ENCODE measurements around the gene FOSL2.

The FOSL2 gene

GRCh38 chr2:28447943-28448792 is 55.5 kb downstream of the FOSL2 start:
- no peak for DNase-seq

DNA sequence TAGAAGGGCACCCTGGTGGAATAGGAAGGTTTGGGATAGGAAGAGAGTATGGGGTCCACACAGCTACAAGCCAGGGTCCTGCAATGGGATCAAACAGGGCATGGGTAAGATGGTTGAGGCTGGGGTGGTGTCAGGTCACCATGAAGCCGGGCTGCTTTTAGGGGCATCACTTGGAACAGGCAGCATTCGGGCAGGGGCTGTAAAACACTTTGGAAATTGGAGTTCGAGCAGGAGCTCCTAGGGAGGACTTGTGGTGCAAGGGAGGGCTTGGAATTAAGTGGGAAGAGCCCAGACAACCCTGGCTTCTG is 56.1 kb downstream of the FOSL2 start:
- DNase-seq: no peak

GRCh38 chr2:28449126-28449487 is 56.4 kb downstream of the FOSL2 start:
- DNase-seq: no peak

DNA sequence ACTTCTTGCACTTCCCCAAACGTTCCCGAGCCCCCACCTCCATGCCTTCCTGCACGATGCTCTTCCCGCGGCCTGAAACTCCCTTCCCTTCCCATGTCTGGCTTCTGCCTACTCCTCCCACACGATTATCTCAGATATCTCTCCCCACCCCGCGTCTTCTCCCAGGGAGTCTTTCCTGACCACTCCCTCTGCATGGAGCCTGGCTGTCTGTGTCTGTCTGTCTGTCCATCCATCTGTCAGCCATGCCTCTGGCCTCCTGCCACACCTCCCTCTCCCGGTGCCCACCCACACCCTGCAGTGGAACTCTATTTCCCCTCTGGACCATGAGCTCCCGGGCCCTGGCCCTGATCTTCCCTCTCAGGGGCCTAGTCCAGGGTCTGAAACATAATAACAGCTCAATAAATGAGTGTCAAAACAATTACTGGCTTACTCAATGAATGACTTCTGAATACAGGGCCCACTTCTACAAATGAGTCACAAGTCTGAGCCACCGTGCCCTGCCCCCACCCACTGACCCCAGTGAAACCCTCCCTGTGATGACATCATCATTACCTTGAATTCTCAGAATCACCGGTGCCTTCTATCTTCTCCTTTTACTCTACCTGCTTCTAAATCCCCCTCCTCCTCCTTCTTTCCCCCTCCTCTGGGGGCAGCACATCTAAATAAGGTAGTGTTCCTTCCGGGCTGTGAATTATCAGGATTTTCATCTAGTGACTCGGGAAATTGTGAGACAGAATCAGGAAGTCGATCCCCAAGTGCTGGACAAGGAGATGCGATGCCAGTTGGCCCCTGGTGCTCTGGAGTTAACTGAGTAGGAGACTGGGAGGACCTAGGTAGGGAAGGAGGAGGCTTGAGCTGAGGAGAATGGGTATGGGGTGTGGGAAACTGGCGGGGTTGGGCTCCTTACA is 57.1 kb downstream of the FOSL2 start:
- DNase-seq: peak in 1 of 56 donors; percentile 12

- DNase-seq: no peak
Measured at GRCh38 chr2:28450901-28451565, 58.4 kb downstream of the FOSL2 start.

DNA sequence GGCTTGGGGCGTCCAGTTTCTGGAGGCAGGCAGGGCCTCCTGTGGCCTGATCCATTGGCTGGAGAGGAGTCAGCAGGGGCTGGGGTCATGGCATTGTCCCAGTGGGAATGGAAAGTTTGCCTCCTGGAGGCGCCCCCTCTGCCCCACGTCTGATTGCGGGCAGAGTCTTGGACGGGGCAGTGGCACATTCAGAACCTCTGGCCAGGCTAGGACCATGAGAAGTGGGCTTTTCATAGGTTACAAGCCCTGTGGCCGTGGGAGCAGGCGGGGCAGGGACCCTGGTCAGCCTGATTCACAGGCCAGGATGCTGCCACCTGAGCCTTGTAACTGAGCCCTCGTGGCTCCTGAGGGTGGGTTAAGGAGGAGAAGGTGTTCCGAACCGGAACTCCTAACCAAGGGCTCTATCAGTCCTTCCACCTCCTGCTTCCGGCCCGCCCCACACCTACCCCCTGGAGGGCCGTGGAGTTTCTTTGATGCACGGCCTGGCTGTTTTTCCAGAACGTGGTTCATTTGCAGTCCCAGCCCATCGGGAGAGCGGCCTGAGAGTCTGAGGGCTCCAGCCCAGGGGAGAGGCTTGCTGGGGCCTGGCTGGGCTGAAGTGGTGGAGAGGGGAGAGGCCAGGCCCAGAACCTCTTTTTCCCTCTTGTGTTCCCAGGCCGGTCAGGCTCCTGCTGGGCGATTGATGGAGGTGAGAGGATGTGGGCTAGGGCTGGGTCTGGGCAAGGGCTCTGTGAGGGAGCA is 59.3 kb downstream of the FOSL2 start:
- DNase-seq: no peak

DNA sequence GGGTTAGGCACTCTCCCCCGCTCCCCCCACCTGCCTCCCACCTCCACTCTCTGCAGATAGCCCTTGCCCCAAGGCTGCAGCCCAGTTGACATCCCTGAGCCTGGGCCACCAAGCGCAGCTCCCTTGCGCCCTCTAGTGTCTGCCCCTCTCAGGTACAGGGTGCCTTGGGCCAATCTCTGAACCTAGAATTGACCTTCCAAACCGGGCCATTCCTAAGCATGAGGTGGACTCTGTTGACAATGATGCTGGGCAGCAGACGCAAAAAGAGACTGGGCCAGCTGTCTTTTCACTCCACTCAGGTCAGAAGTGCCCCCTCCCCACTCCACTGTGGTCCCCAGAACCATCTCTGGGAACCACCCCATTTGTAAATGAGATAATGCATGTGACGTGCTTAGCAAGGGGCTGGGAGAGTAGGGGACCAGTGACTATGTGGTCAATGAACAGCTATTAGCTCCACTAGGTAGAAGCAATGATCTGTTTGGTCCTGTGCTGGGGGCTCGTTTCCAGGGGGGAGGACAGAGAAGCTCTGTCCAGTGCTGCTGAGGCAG is 60.0 kb downstream of the FOSL2 start:
- DNase-seq: peak in 21 of 56 donors; percentile 3 to 65 (median 16)

DNA sequence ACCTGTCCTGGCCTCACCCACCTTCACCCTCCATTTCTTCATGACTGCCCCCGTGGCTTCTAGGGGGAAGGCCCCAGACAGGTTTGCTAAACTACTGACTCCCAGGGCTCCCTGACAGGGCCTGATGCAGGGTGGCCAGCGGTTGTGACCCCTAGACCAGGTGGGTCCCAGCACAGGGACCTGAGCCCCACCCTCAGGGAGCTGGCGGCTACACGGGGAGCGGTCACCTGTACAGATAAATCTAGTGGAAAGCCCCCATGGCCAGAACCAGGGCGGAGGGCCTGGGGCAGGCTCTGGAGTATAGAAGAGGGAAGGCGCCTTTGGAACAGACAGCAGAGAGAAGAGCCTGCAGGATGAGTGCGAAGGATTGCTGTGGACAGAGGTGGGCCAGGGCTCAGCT is 60.7 kb downstream of the FOSL2 start:
- no peak for DNase-seq

DNA sequence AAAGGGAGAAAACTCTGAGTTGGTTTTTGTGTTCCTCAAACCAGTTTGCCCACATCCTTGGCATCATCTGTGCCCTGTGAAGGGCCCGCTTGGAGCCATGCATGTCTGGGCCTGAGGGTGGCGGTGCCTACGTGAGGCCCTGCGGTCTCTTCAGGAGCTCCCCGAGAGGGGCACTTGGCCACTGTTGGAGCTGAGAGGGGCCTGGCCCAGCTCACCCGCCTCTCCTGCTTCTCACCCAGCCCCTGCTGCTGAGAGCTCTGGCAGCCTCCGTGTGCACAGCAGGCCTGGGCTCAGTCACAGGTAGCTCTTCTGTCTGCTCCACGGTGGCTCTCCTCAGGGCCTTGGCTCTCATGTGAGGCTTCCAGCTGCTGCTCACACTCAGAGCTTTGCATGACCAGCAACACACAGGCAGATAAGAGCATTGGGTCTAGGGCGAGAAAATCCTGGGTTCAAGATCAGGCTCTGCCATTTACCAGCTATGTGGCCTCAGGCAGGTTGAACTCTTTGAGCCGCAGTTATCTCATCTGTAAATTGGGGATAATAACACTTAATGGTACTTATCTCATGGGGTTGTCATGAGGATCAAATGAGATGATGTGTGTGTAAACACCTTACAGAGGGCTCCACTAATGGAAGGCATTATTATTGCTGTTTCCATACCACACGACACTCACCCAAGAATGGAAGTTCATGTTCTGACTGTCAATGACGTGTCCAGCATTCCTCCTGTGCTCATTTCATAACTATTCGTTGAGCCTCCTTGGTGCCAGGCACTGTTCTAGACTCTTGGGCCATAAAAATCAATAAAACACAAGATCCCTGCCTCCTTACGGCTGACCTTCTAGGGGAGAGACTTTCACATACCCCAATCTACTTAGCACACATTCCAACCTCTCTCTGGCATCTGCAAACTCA is 61.6 kb downstream of the FOSL2 start:
- DNase-seq: no peak

- DNase-seq: no peak
Measured at GRCh38 chr2:28457237-28457636, 64.6 kb downstream of the FOSL2 start.

DNA sequence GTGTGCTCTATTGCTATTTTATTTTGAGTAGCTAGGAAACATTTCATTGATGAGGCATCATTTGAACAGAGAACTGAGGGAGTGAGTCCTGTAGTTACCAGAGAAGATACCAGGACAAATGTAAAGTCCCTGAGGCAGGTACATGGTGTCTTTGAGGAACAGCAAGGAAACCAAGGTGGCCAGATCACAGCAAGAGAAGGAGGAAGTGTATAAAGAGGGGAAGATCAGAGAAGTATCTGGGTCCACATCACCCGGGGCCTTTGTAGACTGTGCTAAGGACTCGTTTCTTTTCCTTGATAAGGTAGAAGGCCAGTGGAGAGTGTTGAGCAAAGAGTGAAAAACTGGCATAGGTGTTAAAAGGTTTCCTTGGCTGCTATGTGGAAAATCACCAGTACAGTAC is 68.4 kb downstream of the FOSL2 start:
- DNase-seq: no peak

DNA sequence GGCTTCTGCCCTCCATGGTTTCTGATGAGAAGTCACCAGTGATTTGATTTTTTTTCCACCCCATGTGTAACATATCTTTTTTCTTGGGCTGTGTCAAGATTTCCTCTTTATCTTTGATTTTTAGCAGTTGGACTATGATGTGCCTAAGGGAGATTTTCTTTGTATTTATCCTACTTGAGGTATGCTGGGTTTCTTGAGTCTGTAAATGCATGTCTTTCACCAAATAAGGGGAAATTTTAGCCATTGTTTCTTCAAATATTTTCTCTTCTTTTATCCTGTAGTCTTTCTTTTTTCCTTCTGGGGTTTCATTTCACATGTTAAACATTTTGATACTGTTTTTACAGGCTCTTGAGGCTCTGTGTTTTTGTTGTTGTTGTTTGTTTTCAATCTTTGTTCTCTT is 69.5 kb downstream of the FOSL2 start:
- DNase-seq: no peak

- no peak for DNase-seq
Measured at GRCh38 chr2:28463211-28463816, 70.7 kb downstream of the FOSL2 start.

GRCh38 chr2:28463893-28464292 is 71.2 kb downstream of the FOSL2 start:
- no peak for DNase-seq

- DNase-seq: no peak
Measured at GRCh38 chr2:28465148-28465885, 72.7 kb downstream of the FOSL2 start.

Data from amygdala (tissue), 56 donors.